Keratinocyte (primary cell): ENCODE data around the gene MIB2. TPM values are rescaled to one million over a fixed set of nuclear protein-coding genes. Genes with fewer than 3 reads are reported as not detected.

ENCODE experiments used
- DNase-seq: peaks from one replicate; pipeline ENCODE4 v3.0.0-alpha.2; 2011; ENCODE audit warnings: low read depth, missing footprints, low spot score
- FAIRE-seq: peaks from 2 replicates; lab custom pipeline; 2011; peaks lifted over from hg19 to GRCh38; lab: Jason Lieb, UNC
- H2AFZ ChIP-seq: 2 replicates; pipeline ENCODE4 v1.6.0; 2012; ENCODE audit warnings: low read length, control low read depth, inconsistent platforms; ENCODE audit not compliant: control insufficient read depth
- H3K27ac ChIP-seq: 2 replicates; pipeline ENCODE4 v1.5.1; 2011; ENCODE audit warnings: low read length; ENCODE audit not compliant: control insufficient read depth, insufficient read depth
- H3K27me3 ChIP-seq: 3 replicates; pipeline ENCODE4 v1.6.0; 2011; ENCODE audit warnings: low read length; ENCODE audit not compliant: control insufficient read depth, insufficient read depth; ENCODE audit errors: extremely low read depth
- H3K36me3 ChIP-seq, 2 experiments: 2 replicates in 1 of 2; 3 replicates in 1 of 2; pipeline ENCODE4 v1.5.1; 2011; ENCODE audit warnings: low read length in 2 of 2, mild to moderate bottlenecking in 1 of 2; ENCODE audit not compliant: control insufficient read depth in 2 of 2, insufficient read depth in 2 of 2; ENCODE audit errors: extremely low read depth in 1 of 2
- H3K4me1 ChIP-seq: 3 replicates; pipeline ENCODE4 v1.5.1; 2011; ENCODE audit warnings: low read length; ENCODE audit not compliant: control insufficient read depth, insufficient read depth; ENCODE audit errors: extremely low read depth
- H3K4me2 ChIP-seq: 3 replicates; pipeline ENCODE4 v1.6.0; 2011; ENCODE audit warnings: low read depth, low read length; ENCODE audit not compliant: control insufficient read depth, insufficient read depth; ENCODE audit errors: extremely low read depth
- H3K4me3 ChIP-seq, 3 experiments: fragments of 200-600 bp in 1 of 3; sonication (generic) in 1 of 3; 2 replicates in 2 of 3; 3 replicates in 1 of 3; pipeline ENCODE4 v1.5.1; 2011 to 2016; ENCODE audit warnings: low read length in 3 of 3, mild to moderate bottlenecking in 3 of 3, control low read depth in 2 of 3, inconsistent platforms in 1 of 3, low read depth in 1 of 3, mixed read lengths in 1 of 3, mixed run types in 1 of 3, moderate library complexity in 1 of 3; ENCODE audit not compliant: control insufficient read depth in 2 of 3, insufficient read depth in 2 of 3; ENCODE audit errors: extremely low read depth in 1 of 3
- H3K79me2 ChIP-seq: 2 replicates; pipeline ENCODE4 v1.6.0; 2012; ENCODE audit warnings: low read length; ENCODE audit not compliant: control insufficient read depth, insufficient read depth
- H3K9ac ChIP-seq: 3 replicates; pipeline ENCODE4 v1.6.0; 2011; ENCODE audit warnings: low read length; ENCODE audit not compliant: control insufficient read depth, insufficient read depth; ENCODE audit errors: extremely low read depth
- H3K9me1 ChIP-seq: 3 replicates; pipeline ENCODE4 v1.6.0; 2011; ENCODE audit warnings: low read length; ENCODE audit not compliant: control insufficient read depth, insufficient read depth; ENCODE audit errors: extremely low read depth
- H3K9me3 ChIP-seq: 2 replicates; pipeline ENCODE4 v1.5.1; 2012; ENCODE audit warnings: low read depth, low read length; ENCODE audit not compliant: control insufficient read depth
- H4K20me1 ChIP-seq: 3 replicates; pipeline ENCODE4 v1.6.0; 2011; ENCODE audit warnings: low read length; ENCODE audit not compliant: control insufficient read depth, insufficient read depth; ENCODE audit errors: extremely low read depth
- EZH2 ChIP-seq: IDR thresholded peaks from one replicate; pipeline ENCODE4 v1.6.1; 2012; ENCODE audit warnings: inconsistent platforms, mild to moderate bottlenecking, low read length, moderate library complexity
- dilution Hi-C: fragments of 300-500 bp; cut with MboI; formaldehyde crosslinking; loops from one replicate; pipeline ENCODE4 v1.7.0; 2020; ENCODE audit warnings: low sequenced_read_pairs; ENCODE audit not compliant: extremely low pct_ligation_motif_present
- polyA plus RNA-seq, 5 experiments: library from polyadenylated mRNA; depleted of rRNA in 3 of 5; stranded (reverse) in 3 of 5; stranded (forward) in 1 of 5; unstranded in 1 of 5; fragments of >200 nt; gene quantifications; 1 replicate in 1 of 5; 2 replicates in 3 of 5; 3 replicates in 1 of 5; pipeline versions ENCODE4 v1.2.1 to v1.2.3, GENCODE V29; 2011 to 2012; ENCODE audit warnings: missing spikeins in 2 of 5, low read depth in 1 of 5, low replicate concordance in 1 of 5
- TF ChIP-seq, protein P1 (sequence below), 3 experiments: IDR thresholded peaks in 1 of 3; conservative IDR thresholded peaks in 1 of 3; optimal IDR thresholded peaks in 1 of 3; 2 replicates in 2 of 3; 3 replicates in 1 of 3; pipeline versions ENCODE3 to v1.5.1; 2011; ENCODE audit warnings: low read length in 3 of 3, mild to moderate bottlenecking in 3 of 3, moderate library complexity in 2 of 3, control low read depth in 1 of 3, inconsistent platforms in 1 of 3; ENCODE audit not compliant: insufficient read depth in 2 of 3; ENCODE audit errors: extremely low read depth in 1 of 3

The MIB2 gene
- polyA plus RNA-seq, 1 donor (not counting 4 experiments of a cell fraction or from before 2014, with no cell fraction given): 13.9 TPM

DNA sequence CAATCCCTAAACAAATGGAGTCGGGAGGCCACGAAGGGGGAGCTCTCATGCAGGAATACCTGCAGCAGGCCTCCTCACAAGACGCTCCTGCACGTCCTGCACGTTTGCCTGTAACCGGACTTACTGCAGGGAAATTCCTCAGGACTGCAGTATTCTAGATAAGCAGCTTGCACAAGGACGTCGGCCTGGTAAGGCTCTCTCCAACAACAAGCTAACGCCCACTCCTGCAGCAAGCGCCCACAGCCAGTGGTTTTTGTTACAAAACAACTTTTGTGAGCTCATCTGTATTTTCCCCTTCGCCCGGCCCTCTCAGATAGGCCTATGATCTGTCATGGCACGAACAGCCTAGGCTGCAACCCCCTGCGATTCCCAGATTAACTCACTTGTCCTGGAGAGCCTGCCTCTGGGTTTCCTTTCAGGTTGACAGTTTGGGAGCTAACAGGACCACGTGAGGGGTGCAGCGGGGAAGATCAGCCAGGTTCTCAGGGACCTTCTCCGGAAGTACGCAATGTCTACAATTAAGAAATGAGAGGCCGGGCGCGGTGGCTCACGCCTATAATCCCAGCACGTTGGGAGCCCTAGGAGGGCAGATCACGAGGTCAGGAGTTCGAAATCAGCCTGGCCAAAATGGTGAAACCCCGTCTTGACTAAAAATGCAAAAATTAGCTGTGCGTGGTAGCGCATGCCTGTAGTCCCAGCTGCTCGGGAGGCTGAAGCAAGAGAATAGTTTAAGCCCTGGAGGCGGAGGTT is 921 bp upstream of the MIB2 start:
- H2AFZ ChIP-seq: no peak overlapping the region
- peaks cover 13% of the 10 kb centered on the region for H3K79me2 ChIP-seq
- H3K36me3 ChIP-seq: peaks cover 0 to 3% of the 10 kb centered on the region in 2 experiments
- no peak for FAIRE-seq
- peak overlapping the region; percentile 87 to 96 (median 90) for H3K4me3 ChIP-seq
- H3K27ac ChIP-seq: peak overlapping the region; percentile 96
- dilution Hi-C loops: no loop called here
- H4K20me1 ChIP-seq: no peaks in the 10 kb centered on the region
- no peaks in the 10 kb centered on the region for H3K9me1 ChIP-seq
- peak overlapping the region; percentile 96 for H3K9ac ChIP-seq
- DNase-seq: no peak
- H3K4me2 ChIP-seq: peak overlapping the region; percentile 76
- peaks cover 18% of the 10 kb centered on the region for H3K4me1 ChIP-seq
- no peaks in the 10 kb centered on the region for H3K9me3 ChIP-seq
- TF ChIP-seq EZH2: no peak
- TF ChIP-seq, protein P1, sequence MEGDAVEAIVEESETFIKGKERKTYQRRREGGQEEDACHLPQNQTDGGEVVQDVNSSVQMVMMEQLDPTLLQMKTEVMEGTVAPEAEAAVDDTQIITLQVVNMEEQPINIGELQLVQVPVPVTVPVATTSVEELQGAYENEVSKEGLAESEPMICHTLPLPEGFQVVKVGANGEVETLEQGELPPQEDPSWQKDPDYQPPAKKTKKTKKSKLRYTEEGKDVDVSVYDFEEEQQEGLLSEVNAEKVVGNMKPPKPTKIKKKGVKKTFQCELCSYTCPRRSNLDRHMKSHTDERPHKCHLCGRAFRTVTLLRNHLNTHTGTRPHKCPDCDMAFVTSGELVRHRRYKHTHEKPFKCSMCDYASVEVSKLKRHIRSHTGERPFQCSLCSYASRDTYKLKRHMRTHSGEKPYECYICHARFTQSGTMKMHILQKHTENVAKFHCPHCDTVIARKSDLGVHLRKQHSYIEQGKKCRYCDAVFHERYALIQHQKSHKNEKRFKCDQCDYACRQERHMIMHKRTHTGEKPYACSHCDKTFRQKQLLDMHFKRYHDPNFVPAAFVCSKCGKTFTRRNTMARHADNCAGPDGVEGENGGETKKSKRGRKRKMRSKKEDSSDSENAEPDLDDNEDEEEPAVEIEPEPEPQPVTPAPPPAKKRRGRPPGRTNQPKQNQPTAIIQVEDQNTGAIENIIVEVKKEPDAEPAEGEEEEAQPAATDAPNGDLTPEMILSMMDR (optimal IDR thresholded peaks at IDR 0.05 in 1 of 3, IDR thresholded peaks at IDR 0.05 in 1 of 3, conservative IDR thresholded peaks at IDR 0.05 in 1 of 3; ENCODE audit: extremely low read depth in 1 of 3, insufficient read depth in 2 of 3, low read length in 3 of 3): no peak
- no peaks in the 10 kb centered on the region for H3K27me3 ChIP-seq

DNA sequence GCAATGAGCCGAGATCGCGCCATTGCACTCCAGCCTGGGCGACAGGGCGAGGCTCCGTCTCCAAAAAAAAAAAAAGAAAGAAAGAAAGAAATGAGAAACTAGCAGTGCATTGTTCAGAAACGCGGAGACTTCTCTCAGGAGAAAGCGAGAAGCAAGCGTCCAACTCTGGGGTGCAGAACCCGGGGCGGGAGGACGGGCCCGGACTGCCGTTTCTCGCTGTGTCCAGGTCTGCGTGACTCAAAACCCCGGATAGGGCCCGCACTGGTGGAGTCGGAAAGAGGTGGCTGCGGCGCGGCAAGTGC is 395 bp upstream of the MIB2 start:
- Histone ChIP-seq H2AFZ (peak overlapping the region; percentile 36), H3K36me3 (peaks cover 0 to 3% of the 10 kb centered on the region in 2 experiments), H3K9me1 (no peaks in the 10 kb centered on the region), H3K4me1 (peaks cover 18% of the 10 kb centered on the region), H3K9me3 (no peaks in the 10 kb centered on the region), H3K27me3 (no peaks in the 10 kb centered on the region), H3K4me3 (peak overlapping the region; percentile 87 to 96 (median 90)), H3K79me2 (peaks cover 13% of the 10 kb centered on the region), H4K20me1 (no peaks in the 10 kb centered on the region), H3K4me2 (peak overlapping the region; percentile 76), H3K9ac (peak overlapping the region; percentile 96), H3K27ac (peak overlapping the region; percentile 96)
- dilution Hi-C loops: no loop called here
- FAIRE-seq (no peak), DNase-seq (no peak)
- TF ChIP-seq, protein P1 (optimal IDR thresholded peaks at IDR 0.05 in 1 of 3, IDR thresholded peaks at IDR 0.05 in 1 of 3, conservative IDR thresholded peaks at IDR 0.05 in 1 of 3; ENCODE audit: extremely low read depth in 1 of 3, insufficient read depth in 2 of 3, low read length in 3 of 3): no peak
- no peak for TF ChIP-seq EZH2
